HepG2 (cell line): ENCODE data around the gene THRAP3. TPM values are rescaled to one million over a fixed set of nuclear protein-coding genes. Genes with fewer than 3 reads are reported as not detected.

Experiments used
- ESRRA ChIP-seq: sonication (generic); formaldehyde crosslinking; IDR thresholded peaks from 2 replicates; pipeline ENCODE4 v1.5.1; 2020; ENCODE audit warnings: mild to moderate bottlenecking, low read depth, missing genetic modification reagents
- FOSL2 ChIP-seq: sonication (generic); formaldehyde crosslinking; IDR thresholded peaks from 2 replicates; pipeline ENCODE4 v1.4.0; 2020; ENCODE audit warnings: missing genetic modification reagents
- HMG20B ChIP-seq: conservative IDR thresholded peaks from 2 replicates; pipeline ENCODE4 v1.6.1; 2016; ENCODE audit warnings: missing genetic modification reagents, missing compliant biosample characterization
- MAF1 ChIP-seq: sonication (generic); formaldehyde crosslinking; IDR thresholded peaks from 2 replicates; pipeline ENCODE4 v1.5.0; 2020; ENCODE audit warnings: missing genetic modification reagents, borderline replicate concordance
- NRL ChIP-seq: sonication (generic); formaldehyde crosslinking; IDR thresholded peaks from 2 replicates; pipeline ENCODE4 v1.5.0; 2020; ENCODE audit warnings: missing genetic modification reagents, mild to moderate bottlenecking, moderate library complexity, borderline replicate concordance
- SYNCRIP ChIP-seq: fragments of 200-400 bp; formaldehyde crosslinking; IDR thresholded peaks from 2 replicates; pipeline ENCODE4 v1.6.1; 2018; ENCODE audit warnings: mild to moderate bottlenecking, low read depth, low read length; ENCODE audit not compliant: insufficient read depth
- ZNF17 ChIP-seq: sonication (generic); formaldehyde crosslinking; IDR thresholded peaks from 2 replicates; pipeline ENCODE4 v1.5.0; 2020; ENCODE audit warnings: mild to moderate bottlenecking, missing genetic modification reagents
- ZNF180 ChIP-seq: sonication (generic); formaldehyde crosslinking; IDR thresholded peaks from 2 replicates; pipeline ENCODE4 v1.4.0; 2020; ENCODE audit warnings: low read depth, missing genetic modification reagents, borderline replicate concordance
- ZNF598 ChIP-seq: sonication (generic); formaldehyde crosslinking; IDR thresholded peaks from 2 replicates; pipeline ENCODE4 v1.5.1; 2020; ENCODE audit warnings: mild to moderate bottlenecking, missing genetic modification reagents, borderline replicate concordance
- ZNF616 ChIP-seq: sonication (generic); formaldehyde crosslinking; IDR thresholded peaks from 2 replicates; pipeline ENCODE4 v1.5.0; 2020; ENCODE audit warnings: low read depth, mild to moderate bottlenecking, missing genetic modification reagents
- ZNF709 ChIP-seq: sonication (generic); formaldehyde crosslinking; IDR thresholded peaks from 2 replicates; pipeline ENCODE4 v1.5.0; 2020; ENCODE audit warnings: mild to moderate bottlenecking, missing genetic modification reagents
- polyA plus RNA-seq, 8 experiments: library from polyadenylated mRNA; depleted of rRNA in 3 of 8; stranded (reverse) in 7 of 8; unstranded in 1 of 8; fragments of >200 nt; fragmentation: Illumina TruSeq in 4 of 8; extraction: Trizol in 4 of 8; gene quantifications; 2 replicates each; pipeline versions ENCODE4 v1.2.1 to v1.2.3, GENCODE V29; 2011 to 2016; ENCODE audit warnings: low read depth in 4 of 8, missing spikeins in 1 of 8, mixed read lengths in 1 of 8; ENCODE audit not compliant: insufficient read depth in 1 of 8
- total RNA-seq, 5 experiments: library from RNA; depleted of rRNA; stranded (reverse); fragments of >200 nt; fragmentation: Illumina TruSeq; extraction: Trizol; gene quantifications; 2 replicates each; pipeline ENCODE4 v1.2.3, GENCODE V29; 2016; ENCODE audit warnings: low read depth in 1 of 5
- TF ChIP-seq, protein P1 (sequence below): sonication (generic); formaldehyde crosslinking; IDR thresholded peaks from 2 replicates; pipeline ENCODE4 v1.5.1; 2020; ENCODE audit warnings: missing genetic modification reagents, mild to moderate bottlenecking, borderline replicate concordance
- TF ChIP-seq, protein P2 (sequence below): sonication (generic); formaldehyde crosslinking; IDR thresholded peaks from 2 replicates; pipeline ENCODE4 v1.4.0; 2020; ENCODE audit warnings: missing genetic modification reagents, mild to moderate bottlenecking, borderline replicate concordance
- TF ChIP-seq, protein P3 (sequence below): fragments of 450-650 bp; IDR thresholded peaks from 2 replicates; pipeline ENCODE4 v1.6.1; 2017; ENCODE audit warnings: mild to moderate bottlenecking
- TF ChIP-seq, protein P4 (sequence below): sonication (generic); formaldehyde crosslinking; IDR thresholded peaks from 2 replicates; pipeline ENCODE4 v1.5.0; 2020; ENCODE audit warnings: mild to moderate bottlenecking, missing genetic modification reagents
- TF ChIP-seq, protein P5 (sequence below): sonication (generic); formaldehyde crosslinking; IDR thresholded peaks from 2 replicates; pipeline ENCODE4 v1.5.1; 2020; ENCODE audit warnings: mild to moderate bottlenecking, missing genetic modification reagents, borderline replicate concordance

Gene THRAP3
- total and polyA plus RNA-seq, 2 of the 13 experiments (the other 11 are each of a cell fraction or from before 2014, with no cell fraction given) = 45.0 to 92.6 TPM

DNA sequence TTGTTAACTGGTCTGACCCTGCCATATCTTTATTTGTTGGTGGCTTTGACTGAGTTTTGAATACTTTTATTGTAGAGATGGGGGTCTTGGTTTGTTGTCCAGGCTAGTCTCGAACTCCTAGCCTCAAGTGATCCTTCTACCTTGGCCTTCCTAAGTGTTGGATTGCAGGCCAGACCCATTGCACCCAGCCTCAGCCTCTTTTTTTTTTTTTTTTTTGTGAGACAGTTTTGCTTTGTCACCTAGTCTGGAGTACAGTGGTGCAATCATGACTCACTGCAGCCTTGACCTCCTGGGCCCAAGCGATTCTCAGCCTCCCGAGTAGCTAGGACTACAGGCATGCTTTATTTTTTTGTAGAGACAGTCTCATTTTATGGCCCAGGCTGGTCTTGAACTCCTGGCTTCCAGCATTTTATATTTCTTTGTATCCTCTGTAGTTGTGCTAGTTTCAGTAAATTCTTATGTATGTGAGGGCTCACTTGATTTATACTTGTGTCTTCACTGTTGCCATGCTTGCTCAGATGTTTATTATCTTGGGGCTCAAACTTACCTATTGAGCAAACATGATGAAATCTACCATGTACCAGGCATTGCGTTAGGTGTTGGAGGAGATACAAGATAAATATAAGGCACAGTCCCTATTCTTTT, 24.1 kb downstream of the THRAP3 start (continued):
- TF ChIP-seq FOSL2 (CRISPR knock-in tag) (peak; percentile 98), SYNCRIP (no peak), ZNF616 (CRISPR knock-in tag) (no peak), ZNF180 (CRISPR knock-in tag) (no peak), HMG20B (CRISPR knock-in tag) (0 out of 2 replicates have a peak, but pooled peaks have one; percentile 28), NRL (CRISPR knock-in tag) (no peak), ESRRA (CRISPR knock-in tag) (no peak), ZNF598 (CRISPR knock-in tag) (no peak), ZNF709 (CRISPR knock-in tag) (no peak; the same call in 1 of the 2 replicates), MAF1 (CRISPR knock-in tag) (no peak), ZNF17 (CRISPR knock-in tag) (no peak)
- TF ChIP-seq, protein P1, sequence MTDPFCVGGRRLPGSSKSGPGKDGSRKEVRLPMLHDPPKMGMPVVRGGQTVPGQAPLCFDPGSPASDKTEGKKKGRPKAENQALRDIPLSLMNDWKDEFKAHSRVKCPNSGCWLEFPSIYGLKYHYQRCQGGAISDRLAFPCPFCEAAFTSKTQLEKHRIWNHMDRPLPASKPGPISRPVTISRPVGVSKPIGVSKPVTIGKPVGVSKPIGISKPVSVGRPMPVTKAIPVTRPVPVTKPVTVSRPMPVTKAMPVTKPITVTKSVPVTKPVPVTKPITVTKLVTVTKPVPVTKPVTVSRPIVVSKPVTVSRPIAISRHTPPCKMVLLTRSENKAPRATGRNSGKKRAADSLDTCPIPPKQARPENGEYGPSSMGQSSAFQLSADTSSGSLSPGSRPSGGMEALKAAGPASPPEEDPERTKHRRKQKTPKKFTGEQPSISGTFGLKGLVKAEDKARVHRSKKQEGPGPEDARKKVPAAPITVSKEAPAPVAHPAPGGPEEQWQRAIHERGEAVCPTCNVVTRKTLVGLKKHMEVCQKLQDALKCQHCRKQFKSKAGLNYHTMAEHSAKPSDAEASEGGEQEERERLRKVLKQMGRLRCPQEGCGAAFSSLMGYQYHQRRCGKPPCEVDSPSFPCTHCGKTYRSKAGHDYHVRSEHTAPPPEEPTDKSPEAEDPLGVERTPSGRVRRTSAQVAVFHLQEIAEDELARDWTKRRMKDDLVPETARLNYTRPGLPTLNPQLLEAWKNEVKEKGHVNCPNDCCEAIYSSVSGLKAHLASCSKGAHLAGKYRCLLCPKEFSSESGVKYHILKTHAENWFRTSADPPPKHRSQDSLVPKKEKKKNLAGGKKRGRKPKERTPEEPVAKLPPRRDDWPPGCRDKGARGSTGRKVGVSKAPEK = no peak
- TF ChIP-seq, protein P2, sequence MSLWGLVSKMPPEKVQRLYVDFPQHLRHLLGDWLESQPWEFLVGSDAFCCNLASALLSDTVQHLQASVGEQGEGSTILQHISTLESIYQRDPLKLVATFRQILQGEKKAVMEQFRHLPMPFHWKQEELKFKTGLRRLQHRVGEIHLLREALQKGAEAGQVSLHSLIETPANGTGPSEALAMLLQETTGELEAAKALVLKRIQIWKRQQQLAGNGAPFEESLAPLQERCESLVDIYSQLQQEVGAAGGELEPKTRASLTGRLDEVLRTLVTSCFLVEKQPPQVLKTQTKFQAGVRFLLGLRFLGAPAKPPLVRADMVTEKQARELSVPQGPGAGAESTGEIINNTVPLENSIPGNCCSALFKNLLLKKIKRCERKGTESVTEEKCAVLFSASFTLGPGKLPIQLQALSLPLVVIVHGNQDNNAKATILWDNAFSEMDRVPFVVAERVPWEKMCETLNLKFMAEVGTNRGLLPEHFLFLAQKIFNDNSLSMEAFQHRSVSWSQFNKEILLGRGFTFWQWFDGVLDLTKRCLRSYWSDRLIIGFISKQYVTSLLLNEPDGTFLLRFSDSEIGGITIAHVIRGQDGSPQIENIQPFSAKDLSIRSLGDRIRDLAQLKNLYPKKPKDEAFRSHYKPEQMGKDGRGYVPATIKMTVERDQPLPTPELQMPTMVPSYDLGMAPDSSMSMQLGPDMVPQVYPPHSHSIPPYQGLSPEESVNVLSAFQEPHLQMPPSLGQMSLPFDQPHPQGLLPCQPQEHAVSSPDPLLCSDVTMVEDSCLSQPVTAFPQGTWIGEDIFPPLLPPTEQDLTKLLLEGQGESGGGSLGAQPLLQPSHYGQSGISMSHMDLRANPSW (CRISPR knock-in tag) = no peak
- TF ChIP-seq, protein P3, sequence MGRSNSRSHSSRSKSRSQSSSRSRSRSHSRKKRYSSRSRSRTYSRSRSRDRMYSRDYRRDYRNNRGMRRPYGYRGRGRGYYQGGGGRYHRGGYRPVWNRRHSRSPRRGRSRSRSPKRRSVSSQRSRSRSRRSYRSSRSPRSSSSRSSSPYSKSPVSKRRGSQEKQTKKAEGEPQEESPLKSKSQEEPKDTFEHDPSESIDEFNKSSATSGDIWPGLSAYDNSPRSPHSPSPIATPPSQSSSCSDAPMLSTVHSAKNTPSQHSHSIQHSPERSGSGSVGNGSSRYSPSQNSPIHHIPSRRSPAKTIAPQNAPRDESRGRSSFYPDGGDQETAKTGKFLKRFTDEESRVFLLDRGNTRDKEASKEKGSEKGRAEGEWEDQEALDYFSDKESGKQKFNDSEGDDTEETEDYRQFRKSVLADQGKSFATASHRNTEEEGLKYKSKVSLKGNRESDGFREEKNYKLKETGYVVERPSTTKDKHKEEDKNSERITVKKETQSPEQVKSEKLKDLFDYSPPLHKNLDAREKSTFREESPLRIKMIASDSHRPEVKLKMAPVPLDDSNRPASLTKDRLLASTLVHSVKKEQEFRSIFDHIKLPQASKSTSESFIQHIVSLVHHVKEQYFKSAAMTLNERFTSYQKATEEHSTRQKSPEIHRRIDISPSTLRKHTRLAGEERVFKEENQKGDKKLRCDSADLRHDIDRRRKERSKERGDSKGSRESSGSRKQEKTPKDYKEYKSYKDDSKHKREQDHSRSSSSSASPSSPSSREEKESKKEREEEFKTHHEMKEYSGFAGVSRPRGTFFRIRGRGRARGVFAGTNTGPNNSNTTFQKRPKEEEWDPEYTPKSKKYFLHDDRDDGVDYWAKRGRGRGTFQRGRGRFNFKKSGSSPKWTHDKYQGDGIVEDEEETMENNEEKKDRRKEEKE = no peak
- TF ChIP-seq, protein P4, sequence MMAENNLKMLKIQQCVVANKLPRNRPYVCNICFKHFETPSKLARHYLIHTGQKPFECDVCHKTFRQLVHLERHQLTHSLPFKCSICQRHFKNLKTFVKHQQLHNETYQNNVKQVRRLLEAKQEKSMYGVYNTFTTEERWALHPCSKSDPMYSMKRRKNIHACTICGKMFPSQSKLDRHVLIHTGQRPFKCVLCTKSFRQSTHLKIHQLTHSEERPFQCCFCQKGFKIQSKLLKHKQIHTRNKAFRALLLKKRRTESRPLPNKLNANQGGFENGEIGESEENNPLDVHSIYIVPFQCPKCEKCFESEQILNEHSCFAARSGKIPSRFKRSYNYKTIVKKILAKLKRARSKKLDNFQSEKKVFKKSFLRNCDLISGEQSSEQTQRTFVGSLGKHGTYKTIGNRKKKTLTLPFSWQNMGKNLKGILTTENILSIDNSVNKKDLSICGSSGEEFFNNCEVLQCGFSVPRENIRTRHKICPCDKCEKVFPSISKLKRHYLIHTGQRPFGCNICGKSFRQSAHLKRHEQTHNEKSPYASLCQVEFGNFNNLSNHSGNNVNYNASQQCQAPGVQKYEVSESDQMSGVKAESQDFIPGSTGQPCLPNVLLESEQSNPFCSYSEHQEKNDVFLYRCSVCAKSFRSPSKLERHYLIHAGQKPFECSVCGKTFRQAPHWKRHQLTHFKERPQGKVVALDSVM = peak; percentile 91
- TF ChIP-seq, protein P5, sequence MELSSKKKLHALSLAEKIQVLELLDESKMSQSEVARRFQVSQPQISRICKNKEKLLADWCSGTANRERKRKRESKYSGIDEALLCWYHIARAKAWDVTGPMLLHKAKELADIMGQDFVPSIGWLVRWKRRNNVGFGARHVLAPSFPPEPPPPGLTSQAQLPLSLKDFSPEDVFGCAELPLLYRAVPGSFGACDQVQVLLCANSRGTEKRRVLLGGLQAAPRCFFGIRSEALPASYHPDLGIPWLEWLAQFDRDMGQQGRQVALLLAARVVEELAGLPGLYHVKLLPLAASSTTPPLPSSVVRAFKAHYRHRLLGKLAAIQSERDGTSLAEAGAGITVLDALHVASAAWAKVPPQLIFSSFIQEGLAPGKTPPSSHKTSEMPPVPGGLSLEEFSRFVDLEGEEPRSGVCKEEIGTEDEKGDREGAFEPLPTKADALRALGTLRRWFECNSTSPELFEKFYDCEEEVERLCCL = no peak
